HEK293 (cell line): ENCODE data around the gene POLR3GL.

Experiments
- ZNF596 ChIP-seq: fragments of 450-650 bp; IDR thresholded peaks from 2 replicates; pipeline ENCODE4 v1.5.0; 2018; ENCODE audit warnings: missing biosample characterization, mild to moderate bottlenecking, missing genetic modification characterization, moderate library complexity
- TF ChIP-seq, protein P1 (sequence below): fragments of 450-650 bp; formaldehyde crosslinking; IDR thresholded peaks from 2 replicates; pipeline ENCODE4 v1.5.1; 2016; ENCODE audit warnings: missing biosample characterization, missing genetic modification characterization

GRCh38 chr1:145916745-145917144, 47.7 kb upstream of the POLR3GL start:
- TF ChIP-seq, protein P1, sequence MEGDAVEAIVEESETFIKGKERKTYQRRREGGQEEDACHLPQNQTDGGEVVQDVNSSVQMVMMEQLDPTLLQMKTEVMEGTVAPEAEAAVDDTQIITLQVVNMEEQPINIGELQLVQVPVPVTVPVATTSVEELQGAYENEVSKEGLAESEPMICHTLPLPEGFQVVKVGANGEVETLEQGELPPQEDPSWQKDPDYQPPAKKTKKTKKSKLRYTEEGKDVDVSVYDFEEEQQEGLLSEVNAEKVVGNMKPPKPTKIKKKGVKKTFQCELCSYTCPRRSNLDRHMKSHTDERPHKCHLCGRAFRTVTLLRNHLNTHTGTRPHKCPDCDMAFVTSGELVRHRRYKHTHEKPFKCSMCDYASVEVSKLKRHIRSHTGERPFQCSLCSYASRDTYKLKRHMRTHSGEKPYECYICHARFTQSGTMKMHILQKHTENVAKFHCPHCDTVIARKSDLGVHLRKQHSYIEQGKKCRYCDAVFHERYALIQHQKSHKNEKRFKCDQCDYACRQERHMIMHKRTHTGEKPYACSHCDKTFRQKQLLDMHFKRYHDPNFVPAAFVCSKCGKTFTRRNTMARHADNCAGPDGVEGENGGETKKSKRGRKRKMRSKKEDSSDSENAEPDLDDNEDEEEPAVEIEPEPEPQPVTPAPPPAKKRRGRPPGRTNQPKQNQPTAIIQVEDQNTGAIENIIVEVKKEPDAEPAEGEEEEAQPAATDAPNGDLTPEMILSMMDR (tag by site-specific recombination) = no peak
- TF ChIP-seq ZNF596 (tag by site-specific recombination) = no peak
